ENCODE results near the gene DGKE. TPM values are rescaled to one million over a fixed set of nuclear protein-coding genes. Genes with fewer than 3 reads are reported as not detected.
A peak's percentile ranks its signal among the peaks of the same experiment; 100 is the strongest.

The DGKE gene
- total and polyA plus RNA-seq, 8 donors: 0.56 to 38.8 (median 13.6) TPM

DNA sequence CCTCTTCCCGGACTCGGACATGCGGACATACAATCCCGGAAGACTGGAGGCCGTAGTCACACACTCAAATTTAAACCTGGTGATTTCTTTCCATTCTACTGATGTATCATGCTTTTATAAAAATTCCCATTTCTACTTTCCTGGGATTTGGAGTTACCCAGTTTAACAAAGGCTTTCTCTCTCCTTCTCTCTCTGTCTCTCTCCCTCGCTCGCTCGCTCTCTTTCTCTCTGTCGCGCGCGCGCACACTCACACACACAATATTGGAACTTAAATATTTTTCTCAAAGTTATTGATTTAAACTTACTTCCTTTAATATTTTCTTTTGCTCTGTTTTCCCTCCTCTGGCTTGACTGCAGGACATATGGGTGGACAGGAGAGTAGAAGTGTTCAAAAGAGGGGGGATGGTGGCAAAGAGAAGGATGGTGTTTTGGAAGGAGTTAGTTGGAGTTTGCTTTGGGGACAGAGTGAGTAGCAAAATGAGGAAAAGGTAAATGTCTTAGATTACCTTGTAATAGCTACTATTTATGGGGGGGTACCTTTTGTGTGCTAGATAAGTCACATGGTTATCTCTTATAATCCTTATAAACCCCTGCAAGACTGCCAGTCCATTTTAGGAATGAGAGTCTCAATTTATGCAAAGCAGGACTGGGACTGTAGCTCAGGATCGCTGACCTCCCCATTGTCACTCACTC lies 80.8 kb downstream of the DGKE start:
- Histone ChIP-seq H3K27me3 (no peaks in the 10 kb centered on the region), H3K36me3 (no peaks in the 10 kb centered on the region), H3K4me1 (peaks cover 40 to 58% (median 47%) of the 10 kb centered on the region in 4 donors), H3K9me3 (no peaks in the 10 kb centered on the region), H3K27ac (peak overlapping the region; percentile 92 to 98 (median 94)), H3K4me3 (peak overlapping the region; percentile 75 to 92 (median 86))
- no peak for DNase-seq
- 4 to 7% (median 5%) methylated on average over 14 of the region's 14 CpGs for WGBS, 5 donors
- intact Hi-C loops (cut with DNase I; ENCODE audit: low total_unique reads): no loop called here
- TF ChIP-seq, protein P1, sequence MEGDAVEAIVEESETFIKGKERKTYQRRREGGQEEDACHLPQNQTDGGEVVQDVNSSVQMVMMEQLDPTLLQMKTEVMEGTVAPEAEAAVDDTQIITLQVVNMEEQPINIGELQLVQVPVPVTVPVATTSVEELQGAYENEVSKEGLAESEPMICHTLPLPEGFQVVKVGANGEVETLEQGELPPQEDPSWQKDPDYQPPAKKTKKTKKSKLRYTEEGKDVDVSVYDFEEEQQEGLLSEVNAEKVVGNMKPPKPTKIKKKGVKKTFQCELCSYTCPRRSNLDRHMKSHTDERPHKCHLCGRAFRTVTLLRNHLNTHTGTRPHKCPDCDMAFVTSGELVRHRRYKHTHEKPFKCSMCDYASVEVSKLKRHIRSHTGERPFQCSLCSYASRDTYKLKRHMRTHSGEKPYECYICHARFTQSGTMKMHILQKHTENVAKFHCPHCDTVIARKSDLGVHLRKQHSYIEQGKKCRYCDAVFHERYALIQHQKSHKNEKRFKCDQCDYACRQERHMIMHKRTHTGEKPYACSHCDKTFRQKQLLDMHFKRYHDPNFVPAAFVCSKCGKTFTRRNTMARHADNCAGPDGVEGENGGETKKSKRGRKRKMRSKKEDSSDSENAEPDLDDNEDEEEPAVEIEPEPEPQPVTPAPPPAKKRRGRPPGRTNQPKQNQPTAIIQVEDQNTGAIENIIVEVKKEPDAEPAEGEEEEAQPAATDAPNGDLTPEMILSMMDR (IDR thresholded peaks at IDR 0.05): no peak
- TF ChIP-seq EP300 (IDR thresholded peaks at IDR 0.05): no peak
- TF ChIP-seq POLR2A (IDR thresholded peaks at IDR 0.05): no peak
- no peak for TF ChIP-seq POLR2AphosphoS5 (IDR thresholded peaks at IDR 0.05)

DNA sequence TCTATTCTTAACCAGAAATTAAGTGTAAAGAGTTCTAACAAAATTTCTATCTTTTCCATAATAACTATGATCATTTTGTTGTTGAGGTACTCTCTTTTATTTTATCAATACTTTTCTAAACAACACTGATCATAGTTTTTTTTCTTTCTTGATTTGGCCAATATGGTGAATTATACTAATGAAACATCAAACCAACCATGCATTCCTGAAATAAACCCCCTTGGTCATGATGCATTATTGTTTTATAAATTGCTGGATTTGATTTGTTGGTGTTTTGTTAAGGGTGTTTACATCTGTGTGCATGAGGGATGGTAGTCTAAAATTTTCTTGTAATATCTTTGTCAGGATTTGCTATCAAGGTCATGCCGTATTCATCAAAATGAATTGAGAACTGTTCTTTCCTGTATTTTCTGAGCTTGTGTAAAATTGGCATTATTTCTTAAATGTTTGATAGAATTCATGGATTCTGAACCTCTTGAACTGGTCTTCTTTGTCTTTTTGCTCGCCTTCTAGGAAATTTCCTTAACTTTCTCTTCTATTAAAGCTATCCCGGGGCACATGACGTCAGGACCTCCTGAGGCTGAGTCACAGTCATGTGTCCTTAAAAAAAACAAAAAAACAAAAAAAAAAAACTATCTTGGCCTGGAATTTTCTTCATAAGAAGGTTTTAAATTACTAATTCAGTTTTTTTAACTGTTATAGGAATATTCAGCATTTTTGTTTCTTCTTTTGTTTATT lies 83.8 kb downstream of the DGKE start:
- Histone ChIP-seq H3K9me3 (no peaks in the 10 kb centered on the region), H3K4me1 (peaks cover 14 to 28% (median 20%) of the 10 kb centered on the region in 4 donors), H3K27me3 (no peaks in the 10 kb centered on the region), H3K36me3 (no peaks in the 10 kb centered on the region), H3K27ac (peak overlapping the region in 1 of 5 donors; percentile 92), H3K4me3 (no peak overlapping the region)
- no peak for DNase-seq
- intact Hi-C loops (cut with DNase I; ENCODE audit: low total_unique reads): no loop called here
- WGBS, 5 donors: 74 to 96% (median 90%) methylated on average over 4 of the region's 4 CpGs
- TF ChIP-seq, protein P1 (IDR thresholded peaks at IDR 0.05): no peak
- TF ChIP-seq POLR2A (IDR thresholded peaks at IDR 0.05) (no peak), POLR2AphosphoS5 (IDR thresholded peaks at IDR 0.05) (no peak), EP300 (IDR thresholded peaks at IDR 0.05) (no peak)

DNA sequence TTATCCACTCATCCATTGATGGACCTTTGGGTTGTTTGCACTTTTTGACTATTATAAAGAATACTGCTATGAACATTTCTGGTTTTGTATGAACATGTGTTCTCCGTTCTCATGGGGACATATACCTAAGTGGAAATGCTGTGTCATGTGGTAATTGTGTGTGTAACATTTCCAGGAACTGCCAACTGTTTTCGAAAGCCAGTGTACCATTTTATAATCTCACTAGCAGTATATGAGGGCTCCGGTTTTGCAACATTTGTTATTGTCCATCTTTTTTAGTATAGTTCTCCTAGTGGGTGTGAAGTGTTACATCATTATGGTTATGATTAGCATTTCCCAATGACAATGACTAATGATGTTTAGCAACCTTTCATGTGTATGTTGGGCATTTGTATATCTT lies 85.0 kb downstream of the DGKE start:
- 74 to 87% (median 82%) methylated on average over 3 of the region's 3 CpGs for WGBS, 5 donors
- Histone ChIP-seq H3K36me3 (no peaks in the 10 kb centered on the region), H3K4me1 (peaks cover 14 to 25% (median 18%) of the 10 kb centered on the region in 4 donors), H3K9me3 (no peaks in the 10 kb centered on the region), H3K27me3 (no peaks in the 10 kb centered on the region), H3K4me3 (no peak overlapping the region), H3K27ac (peak overlapping the region in 2 of 5 donors; percentile 20 to 49)
- no peak for DNase-seq
- intact Hi-C loops (cut with DNase I; ENCODE audit: low total_unique reads): no loop called here
- peak in 1 of 3 donors; percentile 12 for TF ChIP-seq POLR2AphosphoS5 (IDR thresholded peaks at IDR 0.05)
- TF ChIP-seq, protein P1 (IDR thresholded peaks at IDR 0.05): no peak

Small RNA genes within 50 kb of the gene (small RNA-seq; reads per million reads assigned to genes)
- 0 reads per million in 4 donors for gene AC015912.2
- 0 reads per million in 4 donors for gene RNU6-1158P

Other genes starting within 250 kb of the DGKE start
- 1 to 10 TPM in 1 of 5 donors, not detected in 4; 1.7 TPM for gene NOG, start 240.5 kb upstream of the DGKE start, total RNA-seq
- under 1 TPM in 2 of 3 donors, not detected in 1; 0.23 to 0.31 TPM for gene NOG, start 240.5 kb upstream of the DGKE start, polyA plus RNA-seq
- gene C17orf67, start 231 bp upstream of the DGKE start, total RNA-seq: 1 to 10 TPM in 2 of 5 donors, under 1 TPM in 1, not detected in 2; 0.72 to 2.7 (median 1.8) TPM
- gene C17orf67, start 231 bp upstream of the DGKE start, polyA plus RNA-seq: 1 to 10 TPM; 1.1 to 4.6 (median 1.3) TPM
- 100 to 1,000 TPM in 1 of 5 donors, 10 to 100 TPM in 4; 18.0 to 657 (median 76.7) TPM for gene TRIM25, start 79.9 kb downstream of the DGKE start, total RNA-seq
- 10 to 100 TPM in 2 of 3 donors, 1 to 10 TPM in 1; 7.2 to 11.7 (median 10.0) TPM for gene TRIM25, start 79.9 kb downstream of the DGKE start, polyA plus RNA-seq
- gene COIL, start 126.9 kb downstream of the DGKE start, total RNA-seq: 10 to 100 TPM in 4 of 5 donors, 1 to 10 TPM in 1; 2.3 to 23.1 (median 16.5) TPM
- gene COIL, start 126.9 kb downstream of the DGKE start, polyA plus RNA-seq: 10 to 100 TPM in 1 of 3 donors, 1 to 10 TPM in 2; 7.3 to 10.1 (median 7.6) TPM
- 10 to 100 TPM in 4 of 5 donors, 1 to 10 TPM in 1; 6.7 to 51.9 (median 46.0) TPM for gene SCPEP1, start 144.0 kb downstream of the DGKE start, total RNA-seq
- 10 to 100 TPM; 24.1 to 74.9 (median 25.7) TPM for gene SCPEP1, start 144.0 kb downstream of the DGKE start, polyA plus RNA-seq